Measurements from ENCODE around the gene SYNRG. TPM values are rescaled to one million over a fixed set of nuclear protein-coding genes. Genes with fewer than 3 reads are reported as not detected.

The SYNRG gene, protein sequence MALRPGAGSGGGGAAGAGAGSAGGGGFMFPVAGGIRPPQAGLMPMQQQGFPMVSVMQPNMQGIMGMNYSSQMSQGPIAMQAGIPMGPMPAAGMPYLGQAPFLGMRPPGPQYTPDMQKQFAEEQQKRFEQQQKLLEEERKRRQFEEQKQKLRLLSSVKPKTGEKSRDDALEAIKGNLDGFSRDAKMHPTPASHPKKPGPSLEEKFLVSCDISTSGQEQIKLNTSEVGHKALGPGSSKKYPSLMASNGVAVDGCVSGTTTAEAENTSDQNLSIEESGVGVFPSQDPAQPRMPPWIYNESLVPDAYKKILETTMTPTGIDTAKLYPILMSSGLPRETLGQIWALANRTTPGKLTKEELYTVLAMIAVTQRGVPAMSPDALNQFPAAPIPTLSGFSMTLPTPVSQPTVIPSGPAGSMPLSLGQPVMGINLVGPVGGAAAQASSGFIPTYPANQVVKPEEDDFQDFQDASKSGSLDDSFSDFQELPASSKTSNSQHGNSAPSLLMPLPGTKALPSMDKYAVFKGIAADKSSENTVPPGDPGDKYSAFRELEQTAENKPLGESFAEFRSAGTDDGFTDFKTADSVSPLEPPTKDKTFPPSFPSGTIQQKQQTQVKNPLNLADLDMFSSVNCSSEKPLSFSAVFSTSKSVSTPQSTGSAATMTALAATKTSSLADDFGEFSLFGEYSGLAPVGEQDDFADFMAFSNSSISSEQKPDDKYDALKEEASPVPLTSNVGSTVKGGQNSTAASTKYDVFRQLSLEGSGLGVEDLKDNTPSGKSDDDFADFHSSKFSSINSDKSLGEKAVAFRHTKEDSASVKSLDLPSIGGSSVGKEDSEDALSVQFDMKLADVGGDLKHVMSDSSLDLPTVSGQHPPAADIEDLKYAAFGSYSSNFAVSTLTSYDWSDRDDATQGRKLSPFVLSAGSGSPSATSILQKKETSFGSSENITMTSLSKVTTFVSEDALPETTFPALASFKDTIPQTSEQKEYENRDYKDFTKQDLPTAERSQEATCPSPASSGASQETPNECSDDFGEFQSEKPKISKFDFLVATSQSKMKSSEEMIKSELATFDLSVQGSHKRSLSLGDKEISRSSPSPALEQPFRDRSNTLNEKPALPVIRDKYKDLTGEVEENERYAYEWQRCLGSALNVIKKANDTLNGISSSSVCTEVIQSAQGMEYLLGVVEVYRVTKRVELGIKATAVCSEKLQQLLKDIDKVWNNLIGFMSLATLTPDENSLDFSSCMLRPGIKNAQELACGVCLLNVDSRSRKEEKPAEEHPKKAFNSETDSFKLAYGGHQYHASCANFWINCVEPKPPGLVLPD (N-terminal part only)
- total RNA-seq (42.2 and 43.3 TPM in 2 replicates), polyA plus RNA-seq (12.6 and 15.3 TPM in 2 replicates), polyA minus RNA-seq (56.7 and 57.5 TPM in 2 replicates), Bru-seq, nascent RNA (percentile 81 among the genes with signal in this experiment), BruChase-seq, experiment 1, labeled RNA remaining after a 6-hour chase (percentile 71 among the genes with signal in this experiment), BruChase-seq, experiment 2, labeled RNA remaining after a 2-hour chase (percentile 79 among the genes with signal in this experiment)
- 12.9 and 14.8 TPM in 2 replicates for polyA plus RNA-seq (2011; cell fraction: cytosol; rRNA removed)
- 37.6 and 42.0 TPM in 2 replicates for polyA plus RNA-seq (2011; cell fraction: nucleus; rRNA removed)
- polyA plus RNA-seq (2012), result 25.4 and 30.1 TPM in 2 replicates
- polyA minus RNA-seq (2011; cell fraction: cytosol; rRNA and poly(A)+ RNA removed), result 10.3 TPM
- 39.0 and 61.9 TPM in 2 replicates for polyA minus RNA-seq (2011; cell fraction: nucleus; rRNA and poly(A)+ RNA removed)
- long read RNA-seq, full-length matches to known transcripts, result 5 of 63 reads
- long read RNA-seq, partial matches to known transcripts, result 14 of 63 reads
- long read RNA-seq, other reads (novel, unspliced or antisense), result 44 of 63 reads

DNA sequence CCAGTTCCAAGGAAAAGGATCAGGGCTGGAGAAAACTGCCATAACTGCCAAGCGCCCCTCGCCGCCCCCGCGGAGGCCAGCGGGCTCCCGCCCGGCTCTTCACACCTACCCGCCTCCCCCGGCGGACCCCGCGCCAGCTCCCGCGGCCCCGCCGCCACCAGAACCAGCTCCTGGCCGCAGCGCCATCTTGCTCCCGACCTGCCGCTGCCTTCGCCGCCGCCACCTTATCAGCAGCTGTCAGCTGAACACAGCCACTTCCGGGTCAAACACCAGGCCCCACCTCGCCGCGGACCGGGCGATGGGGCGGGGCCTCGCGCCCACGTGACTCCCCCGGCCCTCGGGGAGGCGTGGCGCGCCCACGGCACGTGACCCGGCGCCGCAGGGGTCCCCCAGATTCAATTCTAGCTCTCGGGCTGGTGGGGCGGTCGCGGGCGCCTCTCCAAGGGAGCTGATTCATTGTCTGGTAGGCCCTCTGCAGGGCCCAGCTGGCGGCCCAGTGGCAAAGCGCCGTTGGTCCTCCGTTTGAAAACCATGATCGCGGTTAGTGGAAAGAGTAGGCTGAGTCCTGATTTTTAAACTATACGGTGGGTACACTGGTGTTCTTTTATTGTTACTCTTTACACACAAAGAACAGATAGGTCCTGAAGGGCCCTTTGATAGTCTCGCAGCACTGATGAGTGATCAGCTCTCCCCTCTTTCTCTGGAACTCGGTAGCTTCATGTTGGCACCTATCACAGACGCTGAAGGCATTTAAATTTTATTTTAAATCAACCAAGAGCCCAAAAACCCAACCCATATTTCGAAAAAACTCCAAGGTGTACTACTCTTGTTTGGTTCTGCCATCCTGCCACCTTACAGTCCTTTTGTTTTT is at the start of gene SYNRG:
SYNRG (minus strand) TSS at position 249 of the 871 bp plus-strand sequence; CDS start at position 186, 63 bp downstream.
- DNase-seq (ENCODE audit: low read depth, low spot score), result peak; percentile 98
- Histone ChIP-seq H3K4me3 (replicated peaks in 1 of 3; ENCODE audit: insufficient read depth in 1 of 3, low read depth in 1 of 3, low read length in 3 of 3) (peak within 1 kb of the TSS; percentile 79 to 97 (median 97)), H3K27ac (ENCODE audit: insufficient read depth, low read depth, low read length) (peak within 1 kb of the TSS; percentile 82), H3K27me3 (ENCODE audit: control insufficient read depth in 2 of 2, insufficient read depth in 2 of 2, low read length in 2 of 2) (no peaks in the 10 kb centered on the region), H3K4me1 (ENCODE audit: control insufficient read depth, extremely low read depth, insufficient read depth, low read length) (peaks cover 30% of the 10 kb centered on the region), H2AFZ (ENCODE audit: low read depth, low read length) (peak within 1 kb of the TSS; percentile 60), H3K9ac (replicated peaks; ENCODE audit: extremely low read depth, insufficient read depth, low read length) (peak within 1 kb of the TSS; percentile 96), H4K20me1 (replicated peaks; ENCODE audit: control insufficient read depth, extremely low read depth, insufficient read depth, low read length) (no peaks in the 10 kb centered on the region), H3K4me2 (ENCODE audit: insufficient read depth, low read length) (peak within 1 kb of the TSS; percentile 98), H3K9me1 (replicated peaks; ENCODE audit: control insufficient read depth, extremely low read depth, insufficient read depth, low read length) (no peaks in the 10 kb centered on the region), H3K79me2 (ENCODE audit: control insufficient read depth, insufficient read depth, low read length) (peaks cover 40% of the 10 kb centered on the region), H3K9me3 (replicated peaks; ENCODE audit: control insufficient read depth, insufficient read depth, low read length) (no peaks in the 10 kb centered on the region), H3K36me3 (ENCODE audit: control insufficient read depth in 2 of 2, extremely low read depth in 1 of 2, insufficient read depth in 2 of 2, low read length in 2 of 2) (peaks cover 2 to 14% of the 10 kb centered on the region in 2 experiments)
- dilution Hi-C loops (cut with MboI; ENCODE audit: extremely low pct_ligation_motif_present, low sequenced_read_pairs) (no loop called here), intact Hi-C loops (cut with micrococcal nuclease) (loop anchor here (1.0 to 5.0 kb wide), 4 partner anchors 39 to 250 kb away; partner anchors contain the start of gene DUSP14)
- ChIA-PET POLR2A (interaction anchor here (0.7 to 1.8 kb wide), 4 partner anchors 8 to 40 kb away, joined by 3 to 5 read pairs (median 4); no protein-coding TSS in a partner anchor), CTCF (interaction anchor here (0.8 to 3.1 kb wide), 15 partner anchors 9 to 236 kb away, joined by 3 to 16 read pairs (median 5); no protein-coding TSS in a partner anchor)
- TF ChIP-seq JUN (IDR thresholded peaks at IDR 0.05; ENCODE audit: borderline replicate concordance, insufficient read depth, insufficient read length, low read depth) (no peak), POLR2AphosphoS5 (IDR thresholded peaks at IDR 0.05; ENCODE audit: insufficient read depth, low read depth, low read length) (peak; percentile 99), FOS (IDR thresholded peaks at IDR 0.05; ENCODE audit: borderline replicate concordance, insufficient read depth, low read length) (peak; percentile 40), POLR2A (IDR thresholded peaks at IDR 0.05; ENCODE audit: low read depth, low read length) (peak; percentile 92), MYC (IDR thresholded peaks at IDR 0.05; ENCODE audit: low read depth, low read length) (no peak), GATA2 (IDR thresholded peaks at IDR 0.05; ENCODE audit: insufficient read depth, insufficient read length, low read depth, low read length) (peak; percentile 79), EZH2 (IDR thresholded peaks at IDR 0.05; ENCODE audit: borderline replicate concordance, low read depth, low read length, severe bottlenecking) (no peak)
- TF ChIP-seq, protein P1, sequence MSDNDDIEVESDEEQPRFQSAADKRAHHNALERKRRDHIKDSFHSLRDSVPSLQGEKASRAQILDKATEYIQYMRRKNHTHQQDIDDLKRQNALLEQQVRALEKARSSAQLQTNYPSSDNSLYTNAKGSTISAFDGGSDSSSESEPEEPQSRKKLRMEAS (IDR thresholded peaks at IDR 0.05; ENCODE audit: insufficient read depth, insufficient read length), result peak; percentile 96
- TF ChIP-seq, protein P2, sequence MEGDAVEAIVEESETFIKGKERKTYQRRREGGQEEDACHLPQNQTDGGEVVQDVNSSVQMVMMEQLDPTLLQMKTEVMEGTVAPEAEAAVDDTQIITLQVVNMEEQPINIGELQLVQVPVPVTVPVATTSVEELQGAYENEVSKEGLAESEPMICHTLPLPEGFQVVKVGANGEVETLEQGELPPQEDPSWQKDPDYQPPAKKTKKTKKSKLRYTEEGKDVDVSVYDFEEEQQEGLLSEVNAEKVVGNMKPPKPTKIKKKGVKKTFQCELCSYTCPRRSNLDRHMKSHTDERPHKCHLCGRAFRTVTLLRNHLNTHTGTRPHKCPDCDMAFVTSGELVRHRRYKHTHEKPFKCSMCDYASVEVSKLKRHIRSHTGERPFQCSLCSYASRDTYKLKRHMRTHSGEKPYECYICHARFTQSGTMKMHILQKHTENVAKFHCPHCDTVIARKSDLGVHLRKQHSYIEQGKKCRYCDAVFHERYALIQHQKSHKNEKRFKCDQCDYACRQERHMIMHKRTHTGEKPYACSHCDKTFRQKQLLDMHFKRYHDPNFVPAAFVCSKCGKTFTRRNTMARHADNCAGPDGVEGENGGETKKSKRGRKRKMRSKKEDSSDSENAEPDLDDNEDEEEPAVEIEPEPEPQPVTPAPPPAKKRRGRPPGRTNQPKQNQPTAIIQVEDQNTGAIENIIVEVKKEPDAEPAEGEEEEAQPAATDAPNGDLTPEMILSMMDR (IDR thresholded peaks at IDR 0.05; ENCODE audit: extremely low read depth in 1 of 2, insufficient read depth in 1 of 2, low read depth in 1 of 2, low read length in 2 of 2), result peak; percentile 12 to 47
- BruUV-seq (replicated peaks), result TSS peak; percentile 75
- FAIRE-seq, result no peak

All from endothelial cell of umbilical vein (primary cell).